Stomach smooth muscle (tissue), 2 donors: Measurements from ENCODE around the gene FAM13C.

Source experiments
- H3K27ac ChIP-seq: one replicate; pipeline ENCODE4 v1.7.0; 2013; ENCODE audit warnings: mild to moderate bottlenecking, low read length, inconsistent platforms
- H3K27me3 ChIP-seq, 2 donors: one replicate each; pipeline ENCODE4 v1.7.0; 2013; ENCODE audit warnings: low read length in 2 of 2; ENCODE audit not compliant: insufficient read depth in 2 of 2, control insufficient read depth in 1 of 2
- H3K36me3 ChIP-seq, 2 donors: one replicate each; pipeline ENCODE4 v1.7.0; 2013; ENCODE audit warnings: low read length in 2 of 2; ENCODE audit not compliant: control insufficient read depth in 2 of 2, insufficient read depth in 2 of 2
- H3K4me1 ChIP-seq: one replicate; pipeline ENCODE4 v1.7.0; 2013; ENCODE audit warnings: low read length; ENCODE audit not compliant: control insufficient read depth, insufficient read depth
- H3K4me3 ChIP-seq, 2 donors: one replicate each; pipeline ENCODE4 v1.7.0; 2013; ENCODE audit warnings: low read length in 2 of 2
- H3K9ac ChIP-seq, 2 donors: one replicate each; pipeline ENCODE4 v1.7.0; 2013; ENCODE audit warnings: low read length in 2 of 2, mild to moderate bottlenecking in 1 of 2
- H3K9me3 ChIP-seq, 2 donors: one replicate each; pipeline ENCODE4 v1.7.0; 2013; ENCODE audit warnings: low read length in 2 of 2; ENCODE audit not compliant: control insufficient read depth in 2 of 2
- donor health status: healthy.
- donor health status: Pancreatic carcinoma.

The FAM13C gene

GRCh38 chr10:59266321-59266720, 96.0 kb downstream of the FAM13C start:
- Histone ChIP-seq H3K4me1 (no peaks in the 10 kb centered on the region), H3K27ac (no peak overlapping the region), H3K4me3 (no peak overlapping the region), H3K9me3 (no peaks in the 10 kb centered on the region), H3K9ac (no peak overlapping the region), H3K27me3 (no peaks in the 10 kb centered on the region), H3K36me3 (peaks cover 28 to 35% of the 10 kb centered on the region in 2 donors)

GRCh38 chr10:59265141-59265540, 97.2 kb downstream of the FAM13C start:
- no peak overlapping the region for H3K9ac ChIP-seq
- no peaks in the 10 kb centered on the region for H3K9me3 ChIP-seq
- H3K27me3 ChIP-seq = no peaks in the 10 kb centered on the region
- H3K27ac ChIP-seq = no peak overlapping the region
- no peaks in the 10 kb centered on the region for H3K4me1 ChIP-seq
- no peak overlapping the region for H3K4me3 ChIP-seq
- peaks cover 29 to 35% of the 10 kb centered on the region in 2 donors for H3K36me3 ChIP-seq

GRCh38 chr10:59258890-59259289, 103.5 kb downstream of the FAM13C start:
- peaks cover 5 to 7% of the 10 kb centered on the region in 2 donors for H3K36me3 ChIP-seq
- H3K4me1 ChIP-seq = no peaks in the 10 kb centered on the region
- H3K9me3 ChIP-seq = no peaks in the 10 kb centered on the region
- no peak overlapping the region for H3K9ac ChIP-seq
- H3K27ac ChIP-seq = no peak overlapping the region
- H3K27me3 ChIP-seq = no peaks in the 10 kb centered on the region
- no peak overlapping the region for H3K4me3 ChIP-seq

- Histone ChIP-seq H3K4me3 (no peak overlapping the region), H3K27me3 (no peaks in the 10 kb centered on the region), H3K9me3 (no peaks in the 10 kb centered on the region), H3K27ac (no peak overlapping the region), H3K9ac (no peak overlapping the region), H3K4me1 (no peaks in the 10 kb centered on the region), H3K36me3 (peaks cover 10 to 12% of the 10 kb centered on the region in 2 donors)
Measured at GRCh38 chr10:59257224-59257623, 105.1 kb downstream of the FAM13C start.

GRCh38 chr10:59255463-59255862, 106.9 kb downstream of the FAM13C start:
- H3K9ac ChIP-seq = no peak overlapping the region
- H3K27ac ChIP-seq = no peak overlapping the region
- H3K4me3 ChIP-seq = no peak overlapping the region
- no peaks in the 10 kb centered on the region for H3K9me3 ChIP-seq
- H3K27me3 ChIP-seq = no peaks in the 10 kb centered on the region
- H3K4me1 ChIP-seq = no peaks in the 10 kb centered on the region
- H3K36me3 ChIP-seq = peaks cover 10 to 19% of the 10 kb centered on the region in 2 donors

- H3K9ac ChIP-seq = no peak overlapping the region
- no peaks in the 10 kb centered on the region for H3K27me3 ChIP-seq
- no peak overlapping the region for H3K27ac ChIP-seq
- no peaks in the 10 kb centered on the region for H3K4me1 ChIP-seq
- peaks cover 7 to 19% of the 10 kb centered on the region in 2 donors for H3K36me3 ChIP-seq
- H3K4me3 ChIP-seq = no peak overlapping the region
- H3K9me3 ChIP-seq = no peaks in the 10 kb centered on the region
Measured at GRCh38 chr10:59252491-59252890, 109.9 kb downstream of the FAM13C start.

GRCh38 chr10:59245686-59246085, 116.7 kb downstream of the FAM13C start:
- no peaks in the 10 kb centered on the region for H3K9me3 ChIP-seq
- H3K4me1 ChIP-seq = no peaks in the 10 kb centered on the region
- H3K4me3 ChIP-seq = no peak overlapping the region
- peaks cover 3 to 5% of the 10 kb centered on the region in 2 donors for H3K36me3 ChIP-seq
- H3K9ac ChIP-seq = no peak overlapping the region
- H3K27me3 ChIP-seq = no peaks in the 10 kb centered on the region
- H3K27ac ChIP-seq = no peak overlapping the region

GRCh38 chr10:59244871-59245270, 117.5 kb downstream of the FAM13C start:
- Histone ChIP-seq H3K4me1 (no peaks in the 10 kb centered on the region), H3K27me3 (no peaks in the 10 kb centered on the region), H3K9me3 (no peaks in the 10 kb centered on the region), H3K36me3 (peaks cover 3 to 5% of the 10 kb centered on the region in 2 donors), H3K9ac (no peak overlapping the region), H3K4me3 (no peak overlapping the region), H3K27ac (no peak overlapping the region)

- Histone ChIP-seq H3K4me1 (no peaks in the 10 kb centered on the region), H3K36me3 (peaks cover 3 to 5% of the 10 kb centered on the region in 2 donors), H3K27ac (no peak overlapping the region), H3K4me3 (no peak overlapping the region), H3K27me3 (no peaks in the 10 kb centered on the region), H3K9me3 (no peaks in the 10 kb centered on the region), H3K9ac (no peak overlapping the region)
Measured at GRCh38 chr10:59243611-59244195, 118.6 kb downstream of the FAM13C start.

GRCh38 chr10:59242991-59243390, 119.4 kb downstream of the FAM13C start:
- Histone ChIP-seq H3K4me1 (no peaks in the 10 kb centered on the region), H3K27me3 (no peaks in the 10 kb centered on the region), H3K9ac (no peak overlapping the region), H3K9me3 (no peaks in the 10 kb centered on the region), H3K27ac (no peak overlapping the region), H3K36me3 (peaks cover 3 to 5% of the 10 kb centered on the region in 2 donors), H3K4me3 (no peak overlapping the region)

GRCh38 chr10:59242057-59242456, 120.3 kb downstream of the FAM13C start:
- Histone ChIP-seq H3K4me3 (no peak overlapping the region), H3K27ac (no peak overlapping the region), H3K4me1 (no peaks in the 10 kb centered on the region), H3K27me3 (no peaks in the 10 kb centered on the region), H3K9ac (no peak overlapping the region), H3K9me3 (no peaks in the 10 kb centered on the region), H3K36me3 (peaks cover 3 to 5% of the 10 kb centered on the region in 2 donors)
